Nephron progenitor cell (in vitro differentiated cells): ENCODE data around the gene DRD3.

Experiments used
- DNase-seq: peaks from one replicate; pipeline ENCODE4 v3.0.0; 2021
- H3K27ac Mint-ChIP-seq: 2 replicates; pipeline ENCODE4 v1.8.0; 2021; ENCODE audit warnings: mild to moderate bottlenecking, moderate library complexity, mixed read lengths
- H3K27me3 Mint-ChIP-seq: 2 replicates; pipeline ENCODE4 v1.8.0; 2021; ENCODE audit warnings: mild to moderate bottlenecking, low read depth, mixed read lengths; ENCODE audit not compliant: poor library complexity
- H3K36me3 Mint-ChIP-seq: 2 replicates; pipeline ENCODE4 v1.8.0; 2021; ENCODE audit warnings: low read depth, mixed read lengths
- H3K4me1 Mint-ChIP-seq: 2 replicates; pipeline ENCODE4 v1.8.0; 2021; ENCODE audit warnings: mixed read lengths
- H3K4me3 Mint-ChIP-seq: 2 replicates; pipeline ENCODE4 v1.8.0; 2021; ENCODE audit warnings: mild to moderate bottlenecking, moderate library complexity, mixed read lengths
- H3K9me3 Mint-ChIP-seq: 2 replicates; pipeline ENCODE4 v1.8.0; 2021; ENCODE audit warnings: mild to moderate bottlenecking, moderate library complexity, mixed read lengths
- CTCF ChIP-seq: fragments of 200-600 bp; sonication (generic); IDR thresholded peaks from 2 replicates; pipeline ENCODE4 v1.5.0; 2021; ENCODE audit warnings: antibody characterized with exemption

Gene DRD3

GRCh38 chr3:114176890-114177289 lies 2.0 kb downstream of the DRD3 start:
- H3K27me3 Mint-ChIP-seq, result peaks cover 15% of the 10 kb centered on the region
- DNase-seq, result no peak
- H3K4me3 Mint-ChIP-seq, result no peak overlapping the region
- no peaks in the 10 kb centered on the region for H3K36me3 Mint-ChIP-seq
- H3K27ac Mint-ChIP-seq, result no peak overlapping the region
- H3K9me3 Mint-ChIP-seq, result no peaks in the 10 kb centered on the region
- H3K4me1 Mint-ChIP-seq, result no peaks in the 10 kb centered on the region
- TF ChIP-seq CTCF, result no peak

- H3K27ac Mint-ChIP-seq, result no peak overlapping the region
- H3K9me3 Mint-ChIP-seq, result no peaks in the 10 kb centered on the region
- H3K27me3 Mint-ChIP-seq, result peaks cover 15% of the 10 kb centered on the region
- H3K36me3 Mint-ChIP-seq, result no peaks in the 10 kb centered on the region
- H3K4me3 Mint-ChIP-seq, result no peak overlapping the region
- DNase-seq, result no peak
- H3K4me1 Mint-ChIP-seq, result no peaks in the 10 kb centered on the region
- TF ChIP-seq CTCF, result no peak
These were observed 2.4 kb downstream of the DRD3 start for GRCh38 chr3:114176487-114176886.

- Mint-ChIP-seq H3K27ac (no peak overlapping the region), H3K4me3 (no peak overlapping the region), H3K9me3 (no peaks in the 10 kb centered on the region), H3K27me3 (peaks cover 15% of the 10 kb centered on the region), H3K4me1 (no peaks in the 10 kb centered on the region), H3K36me3 (no peaks in the 10 kb centered on the region)
- TF ChIP-seq CTCF, result no peak
- DNase-seq, result no peak
These were observed 3.5 kb downstream of the DRD3 start for GRCh38 chr3:114175204-114175987.

GRCh38 chr3:114171677-114172076 lies 7.2 kb downstream of the DRD3 start:
- DNase-seq, result no peak
- no peaks in the 10 kb centered on the region for H3K9me3 Mint-ChIP-seq
- TF ChIP-seq CTCF, result no peak
- no peak overlapping the region for H3K4me3 Mint-ChIP-seq
- no peaks in the 10 kb centered on the region for H3K4me1 Mint-ChIP-seq
- peaks cover 14% of the 10 kb centered on the region for H3K27me3 Mint-ChIP-seq
- no peaks in the 10 kb centered on the region for H3K36me3 Mint-ChIP-seq
- H3K27ac Mint-ChIP-seq, result no peak overlapping the region

GRCh38 chr3:114168150-114168549 lies 10.7 kb downstream of the DRD3 start:
- Mint-ChIP-seq H3K4me3 (no peak overlapping the region), H3K27me3 (peaks cover 6% of the 10 kb centered on the region), H3K36me3 (no peaks in the 10 kb centered on the region), H3K27ac (no peak overlapping the region), H3K4me1 (no peaks in the 10 kb centered on the region), H3K9me3 (no peaks in the 10 kb centered on the region)
- no peak for TF ChIP-seq CTCF
- no peak for DNase-seq

GRCh38 chr3:114157321-114157720 lies 21.5 kb downstream of the DRD3 start:
- H3K4me1 Mint-ChIP-seq, result no peaks in the 10 kb centered on the region
- no peaks in the 10 kb centered on the region for H3K36me3 Mint-ChIP-seq
- H3K27me3 Mint-ChIP-seq, result peaks cover 30% of the 10 kb centered on the region
- no peak for DNase-seq
- H3K27ac Mint-ChIP-seq, result no peak overlapping the region
- H3K9me3 Mint-ChIP-seq, result no peaks in the 10 kb centered on the region
- no peak for TF ChIP-seq CTCF
- no peak overlapping the region for H3K4me3 Mint-ChIP-seq
